Ovary (tissue), 9 donors: ENCODE data around the gene CBY1. TPM values are rescaled to one million over a fixed set of nuclear protein-coding genes. Genes with fewer than 3 reads are reported as not detected.

Experiments
- DNase-seq, 5 donors: peaks; one replicate each; pipeline ENCODE4 v3.0.0-alpha.2; 2019 to 2020
- H3K27ac ChIP-seq, 2 donors: fragments of 200-600 bp; one replicate each; pipeline versions ENCODE4 v1.5.1 to v1.8.0; 2019 to 2022
- H3K27me3 ChIP-seq: fragments of 200-600 bp; one replicate; pipeline ENCODE4 v1.8.0; 2022
- H3K36me3 ChIP-seq: fragments of 200-600 bp; sonication (generic); one replicate; pipeline ENCODE4 v1.5.1; 2019
- H3K4me1 ChIP-seq: one replicate; pipeline ENCODE4 v1.8.1; 2013; ENCODE audit warnings: mild to moderate bottlenecking, moderate library complexity; ENCODE audit not compliant: insufficient read depth
- H3K4me3 ChIP-seq: fragments of 200-600 bp; sonication (generic); one replicate; pipeline ENCODE4 v1.5.1; 2017
- H3K9me3 ChIP-seq, 2 donors: fragments of 200-600 bp in 1 of 2; sonication (generic) in 1 of 2; one replicate each; pipeline versions ENCODE4 v1.5.1 to v1.8.1; 2013 to 2019; ENCODE audit warnings: mild to moderate bottlenecking in 1 of 2, moderate library complexity in 1 of 2
- EP300 ChIP-seq: sonication (generic); formaldehyde crosslinking; IDR thresholded peaks from one replicate; pipeline ENCODE4 v1.6.1; 2017; ENCODE audit warnings: antibody characterized with exemption
- POLR2A ChIP-seq: fragments of 450-650 bp; IDR thresholded peaks from one replicate; pipeline ENCODE4 v1.6.1; 2017; ENCODE audit warnings: antibody characterized with exemption, mild to moderate bottlenecking, moderate library complexity
- WGBS, 3 donors: extraction: QIAGEN DNeasy Blood & Tissue Kit in 1 of 3; methylation state at CpG; one replicate each; pipeline versions ENCODE4 v1.1.5 to v1.1.7; 2013 to 2017; 5-methylcytosine and 5-hydroxymethylcytosine counted together
- intact Hi-C, 4 donors: fragments of 100-400 bp; cut with DNase I; formaldehyde crosslinking; loops; one replicate each; pipeline versions ENCODE4 v1.11.0 to v1.15.1; 2022 to 2023
- polyA plus RNA-seq, 2 donors: library from polyadenylated mRNA; stranded (reverse); fragments of 200-250 nt in 1 of 2; fragments of 350-450 nt in 1 of 2; fragmentation: Illumina TruSeq in 1 of 2; extraction: RNeasy Lipid Tissue Mini Kit (QIAGEN cat#74804) in 1 of 2; gene quantifications; one replicate each; pipeline ENCODE4 v1.2.3, GENCODE V29; 2013 to 2014
- total RNA-seq, 7 donors: library from RNA; depleted of rRNA in 2 of 7; stranded (reverse); fragments of >200 nt in 2 of 7; fragmentation: NEBNext Ultra II Directional in 3 of 7; extraction: Animal tissue kit (Norgen Biotek cat#: 25700) in 3 of 7; gene quantifications; one replicate each; pipeline versions ENCODE4 v1.1.0 to v1.2.4, GENCODE V29; 2016 to 2023
- TF ChIP-seq, protein P1 (sequence below), 3 donors: fragments of 450-650 bp in 2 of 3; fragments of 200-600 bp in 1 of 3; IDR thresholded peaks; one replicate each; pipeline versions ENCODE4 v1.5.1 to v1.8.0; 2016 to 2022; ENCODE audit warnings: antibody characterized with exemption in 3 of 3, mild to moderate bottlenecking in 1 of 3
- donor health status: DM: no; HTN: no; CAD: no; lungs with moderate emphysema.
- donor health status: DM: no; HTN: no; CAD: no.
- donor health status: Bipolar disorder and iron deficiency.
- donor health status: DM: yes; HTN: yes; CAD: no.
- donor health status: DM: no; HTN: no; CAD: no.
- donor health status: DM: yes; HTN: yes; CAD: no.

Gene CBY1
- total and polyA plus RNA-seq, 9 donors = 15.5 to 84.0 (median 40.5) TPM

DNA sequence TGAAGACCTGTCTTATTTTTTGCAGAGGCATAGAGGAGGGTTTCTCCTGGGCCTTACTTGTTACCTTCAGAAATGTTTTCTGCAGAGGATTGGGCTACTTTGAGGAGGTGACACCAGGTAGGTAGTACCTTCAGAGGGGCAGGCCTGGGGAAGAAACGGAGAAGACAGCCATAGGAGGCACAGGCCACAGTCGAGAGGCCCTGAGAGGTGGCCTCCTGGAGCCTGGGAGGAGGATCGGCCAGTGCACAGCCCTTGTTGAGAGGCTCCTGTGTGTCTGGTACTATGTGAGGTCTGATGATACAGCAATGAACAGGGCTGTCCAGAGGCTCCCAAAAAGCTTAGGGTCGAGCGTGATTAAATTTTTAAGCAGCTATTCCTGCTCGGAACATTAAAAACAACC is 60.8 kb downstream of the CBY1 start:
- no peak for DNase-seq
- H3K27ac ChIP-seq = no peak overlapping the region
- intact Hi-C loops = no loop called here

GRCh38 chr22:38718414-38718813 is 62.0 kb downstream of the CBY1 start:
- Histone ChIP-seq H3K4me3 (no peak overlapping the region), H3K27me3 (no peaks in the 10 kb centered on the region), H3K4me1 (peaks cover 2% of the 10 kb centered on the region), H3K9me3 (no peaks in the 10 kb centered on the region), H3K27ac (no peak overlapping the region), H3K36me3 (no peaks in the 10 kb centered on the region)
- 41 to 50% (median 48%) methylated on average over 6 of the region's 6 CpGs for WGBS, 3 donors
- intact Hi-C loops = no loop called here
- peak in 4 of 5 donors; percentile 26 to 53 (median 36) for DNase-seq
- TF ChIP-seq, protein P1, sequence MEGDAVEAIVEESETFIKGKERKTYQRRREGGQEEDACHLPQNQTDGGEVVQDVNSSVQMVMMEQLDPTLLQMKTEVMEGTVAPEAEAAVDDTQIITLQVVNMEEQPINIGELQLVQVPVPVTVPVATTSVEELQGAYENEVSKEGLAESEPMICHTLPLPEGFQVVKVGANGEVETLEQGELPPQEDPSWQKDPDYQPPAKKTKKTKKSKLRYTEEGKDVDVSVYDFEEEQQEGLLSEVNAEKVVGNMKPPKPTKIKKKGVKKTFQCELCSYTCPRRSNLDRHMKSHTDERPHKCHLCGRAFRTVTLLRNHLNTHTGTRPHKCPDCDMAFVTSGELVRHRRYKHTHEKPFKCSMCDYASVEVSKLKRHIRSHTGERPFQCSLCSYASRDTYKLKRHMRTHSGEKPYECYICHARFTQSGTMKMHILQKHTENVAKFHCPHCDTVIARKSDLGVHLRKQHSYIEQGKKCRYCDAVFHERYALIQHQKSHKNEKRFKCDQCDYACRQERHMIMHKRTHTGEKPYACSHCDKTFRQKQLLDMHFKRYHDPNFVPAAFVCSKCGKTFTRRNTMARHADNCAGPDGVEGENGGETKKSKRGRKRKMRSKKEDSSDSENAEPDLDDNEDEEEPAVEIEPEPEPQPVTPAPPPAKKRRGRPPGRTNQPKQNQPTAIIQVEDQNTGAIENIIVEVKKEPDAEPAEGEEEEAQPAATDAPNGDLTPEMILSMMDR (IDR thresholded peaks at IDR 0.05) = peak in 1 of 3 donors; percentile 38
- TF ChIP-seq POLR2A = no peak
- TF ChIP-seq EP300 = no peak

More for the DNA sequence above, 60.8 kb downstream of the CBY1 start:
- no peaks in the 10 kb centered on the region for H3K9me3 ChIP-seq
- TF ChIP-seq EP300 = no peak
- TF ChIP-seq, protein P1 (IDR thresholded peaks at IDR 0.05) = no peak
- no peak for TF ChIP-seq POLR2A
- H3K27me3 ChIP-seq = no peaks in the 10 kb centered on the region
- no peaks in the 10 kb centered on the region for H3K36me3 ChIP-seq
- WGBS, 3 donors = 88 to 90% (median 89%) methylated on average over 6 of the region's 6 CpGs
- no peak overlapping the region for H3K4me3 ChIP-seq
- peaks cover 4% of the 10 kb centered on the region for H3K4me1 ChIP-seq

DNA sequence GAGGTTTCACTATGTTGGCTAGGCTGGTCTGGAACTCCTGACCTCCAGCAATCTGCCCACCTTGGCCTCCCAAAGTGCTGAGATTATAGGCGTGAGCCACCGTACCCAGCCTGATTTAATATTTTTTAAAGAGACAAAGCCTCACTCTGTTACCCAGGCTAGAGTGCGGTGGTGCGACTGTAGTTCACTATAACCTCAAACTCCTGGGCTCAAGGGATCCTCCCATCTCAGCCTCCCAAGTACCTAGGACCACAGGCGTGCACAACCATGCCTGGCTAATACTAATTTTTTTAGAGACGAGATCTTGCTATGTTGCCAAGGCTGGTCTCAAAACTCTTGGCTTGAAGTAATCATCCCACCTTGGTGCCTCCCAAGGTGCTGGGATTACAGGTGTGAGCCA is 62.8 kb downstream of the CBY1 start:
- intact Hi-C loops = no loop called here
- no peak overlapping the region for H3K4me3 ChIP-seq
- no peak overlapping the region for H3K27ac ChIP-seq
- H3K4me1 ChIP-seq = peaks cover 2% of the 10 kb centered on the region
- no peaks in the 10 kb centered on the region for H3K36me3 ChIP-seq
- 92 to 94% (median 92%) methylated on average over 6 of the region's 6 CpGs for WGBS, 3 donors
- TF ChIP-seq, protein P1 (IDR thresholded peaks at IDR 0.05) = no peak
- TF ChIP-seq EP300 (no peak), POLR2A (no peak)
- no peak for DNase-seq
- no peaks in the 10 kb centered on the region for H3K27me3 ChIP-seq
- no peaks in the 10 kb centered on the region for H3K9me3 ChIP-seq

- Histone ChIP-seq H3K27ac (no peak overlapping the region), H3K4me3 (no peak overlapping the region), H3K36me3 (no peaks in the 10 kb centered on the region), H3K27me3 (no peaks in the 10 kb centered on the region), H3K4me1 (peaks cover 2% of the 10 kb centered on the region), H3K9me3 (no peaks in the 10 kb centered on the region)
- no peak for DNase-seq
- WGBS, 3 donors = 84 to 89% (median 87%) methylated on average over 3 of the region's 3 CpGs
- TF ChIP-seq POLR2A (no peak), EP300 (no peak)
- TF ChIP-seq, protein P1 (IDR thresholded peaks at IDR 0.05) = no peak
- intact Hi-C loops = no loop called here
Observed at GRCh38 chr22:38720350-38720749, 63.9 kb downstream of the CBY1 start.
